ENCODE data around the gene SUN2.

SUN2 gene

DNA sequence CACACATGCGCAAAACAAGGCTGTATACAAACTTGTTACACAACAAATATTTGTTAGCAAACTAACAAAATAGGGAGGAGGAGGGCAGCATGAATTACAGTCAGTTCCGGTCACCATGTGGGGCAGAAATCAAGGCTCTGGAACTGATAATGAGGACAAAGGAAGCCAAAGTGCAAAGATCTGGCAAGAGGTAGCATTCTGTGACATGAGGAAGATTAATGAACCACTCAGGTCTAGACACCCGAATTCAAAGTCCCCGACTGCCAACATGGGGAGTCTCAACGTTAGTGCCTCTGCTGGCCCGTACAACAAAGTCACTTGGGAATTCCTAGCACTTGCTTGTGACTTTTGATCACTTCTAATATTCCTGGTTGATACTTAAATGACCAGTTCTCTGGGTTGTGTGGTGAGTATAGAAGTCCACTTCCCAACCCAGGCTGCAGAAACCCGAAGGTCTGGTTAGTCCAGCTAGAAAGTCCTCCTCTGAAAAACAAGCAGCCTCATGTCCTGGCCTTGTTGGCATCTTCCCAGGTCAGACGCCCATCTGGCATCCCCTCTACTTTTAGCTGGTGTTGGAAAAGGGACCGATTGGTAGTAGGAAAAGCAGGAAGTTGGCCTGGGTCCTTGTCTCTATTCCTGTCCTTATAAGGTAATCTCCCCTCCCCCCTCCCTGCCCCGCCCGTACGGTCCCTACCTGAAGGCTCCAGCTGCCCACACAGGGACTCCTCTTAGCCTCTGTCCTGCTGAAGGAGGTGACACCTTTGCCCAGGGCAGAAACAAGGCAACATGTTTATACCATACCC is 1.6 kb downstream of the SUN2 start:
- DNase-seq, result peak; percentile 79

DNA sequence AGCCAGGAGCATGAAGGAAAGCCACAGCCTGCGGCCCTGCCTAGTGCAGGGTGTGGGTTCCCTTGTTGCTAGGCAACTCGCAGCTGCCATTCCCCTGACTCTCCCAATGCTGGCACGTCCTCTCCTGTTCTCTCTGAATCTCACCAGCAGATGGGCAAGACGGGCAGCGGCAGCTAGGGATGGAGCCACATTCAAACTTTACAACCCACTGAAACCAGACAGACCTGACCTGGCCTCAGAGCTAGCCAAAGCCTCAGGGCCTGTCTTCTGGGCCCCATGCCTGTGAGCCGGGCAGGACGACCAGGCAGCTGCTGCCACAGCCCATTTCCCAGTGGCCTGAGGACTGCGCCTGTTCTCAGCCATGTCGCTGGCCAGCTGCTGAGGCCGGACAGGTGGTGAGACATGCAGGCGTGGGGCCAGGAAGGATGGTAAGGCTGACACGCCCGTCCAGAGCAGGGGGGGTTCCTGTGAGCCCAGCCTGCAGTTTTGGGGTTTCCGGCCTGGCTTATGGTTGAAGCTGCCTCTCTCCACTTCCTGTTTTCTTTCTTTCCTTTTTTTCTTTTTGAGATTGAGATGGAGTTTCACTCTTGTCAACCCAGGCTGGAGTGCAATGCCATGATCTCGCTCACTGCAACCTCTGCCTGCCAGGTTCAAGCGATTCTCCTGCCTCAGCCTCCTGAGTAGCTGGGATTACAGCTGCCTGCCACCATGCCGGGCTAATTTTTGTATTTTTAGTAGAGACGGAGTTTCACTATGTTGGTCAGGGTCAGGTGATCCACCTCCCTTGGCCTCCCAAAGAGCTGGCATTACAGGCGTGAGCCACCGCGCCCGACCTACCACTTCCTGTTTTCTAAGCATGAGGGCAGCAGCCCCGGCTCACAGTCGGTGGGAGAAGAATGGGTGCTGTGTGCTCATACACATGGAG is 4.1 kb downstream of the SUN2 start:
- no peak for DNase-seq

DNA sequence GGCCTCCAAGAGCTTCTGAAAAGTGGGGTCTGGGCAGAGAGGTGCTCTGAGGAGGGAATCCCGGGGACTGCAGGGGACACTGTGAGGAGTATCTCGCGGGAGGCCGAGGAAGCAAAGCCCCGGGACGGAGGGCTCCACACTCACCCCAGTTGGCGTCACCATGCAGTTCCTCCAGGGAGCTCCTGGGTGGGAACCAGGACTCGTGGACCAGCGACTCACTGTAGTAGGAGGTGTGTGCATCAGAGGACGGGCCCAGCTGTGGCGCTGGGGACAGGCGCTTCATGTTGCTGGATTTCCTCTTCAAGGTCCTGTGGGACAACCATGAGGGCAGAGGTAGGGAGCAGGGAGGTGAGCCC is 4.8 kb downstream of the SUN2 start:
- DNase-seq, result no peak

DNA sequence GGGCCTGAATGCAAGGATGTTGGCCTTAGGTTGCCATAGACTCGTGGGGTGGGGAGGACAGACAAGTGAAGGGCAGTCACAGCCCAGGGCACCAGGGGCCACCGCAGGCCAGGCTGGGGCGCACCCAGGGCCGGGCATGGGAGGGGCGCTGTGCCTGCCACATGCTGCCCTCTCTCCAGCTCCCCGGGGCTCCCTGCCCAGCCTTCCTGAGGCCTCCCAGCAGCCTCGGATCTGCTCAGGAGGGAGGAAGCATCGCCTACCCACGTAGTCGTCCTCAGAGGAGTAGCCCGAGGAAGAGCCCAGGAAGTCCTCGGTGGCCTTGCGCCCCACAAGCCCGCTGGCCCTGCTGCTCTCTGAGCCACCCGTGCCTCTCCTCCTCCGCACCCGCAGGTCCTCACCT is 5.2 kb downstream of the SUN2 start:
- DNase-seq, result no peak

DNA sequence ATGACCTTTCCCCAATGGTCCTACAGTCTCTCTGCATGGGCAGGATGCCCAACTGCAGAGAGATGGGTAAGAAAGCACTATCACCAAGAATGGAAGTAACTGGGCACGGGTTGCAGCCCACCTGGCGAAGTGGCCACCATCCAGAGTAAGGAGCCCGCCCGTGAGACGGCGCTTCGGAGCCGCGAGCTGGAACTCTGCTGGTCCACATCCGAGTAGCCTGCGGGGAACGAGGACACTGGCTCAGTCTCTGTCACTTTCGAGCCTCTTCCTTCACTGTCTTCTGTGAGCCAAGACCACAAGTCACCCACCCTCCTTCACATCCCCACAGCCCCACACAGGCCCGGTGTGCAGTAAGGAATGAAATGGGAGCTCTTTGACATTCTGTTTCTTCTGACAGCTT is 5.7 kb downstream of the SUN2 start:
- no peak for DNase-seq

DNA sequence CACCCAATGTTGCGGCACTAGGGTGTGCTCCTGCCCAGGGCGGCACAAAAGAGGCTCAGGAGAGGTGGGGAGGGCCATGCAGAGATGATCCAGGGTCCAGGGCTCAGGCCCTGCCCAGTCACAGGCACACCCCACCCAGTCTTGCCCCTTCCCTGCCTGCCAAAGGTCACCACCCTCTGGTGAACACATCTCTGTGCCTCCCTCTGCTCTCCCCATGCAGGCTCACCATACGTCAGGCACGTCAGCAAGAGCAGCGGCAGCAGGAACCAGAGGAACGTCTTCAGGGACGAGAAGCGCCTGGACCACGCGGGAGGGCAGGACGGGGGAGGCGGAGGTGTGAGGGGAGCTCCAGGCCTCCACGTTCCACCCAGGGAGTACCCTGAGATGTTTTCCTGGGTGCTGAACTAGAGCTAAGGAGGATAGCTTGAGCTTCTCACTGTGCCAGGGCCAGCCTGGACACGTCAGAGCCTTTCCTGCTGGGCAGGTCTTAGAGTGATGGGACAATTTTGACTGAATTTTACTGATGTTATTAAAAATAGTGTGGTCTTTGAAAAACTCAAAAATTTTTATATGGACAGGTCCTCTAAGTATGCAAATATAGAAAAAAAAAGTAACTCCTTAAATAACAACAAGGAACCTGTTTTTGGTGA is 7.2 kb downstream of the SUN2 start:
- no peak for DNase-seq

DNA sequence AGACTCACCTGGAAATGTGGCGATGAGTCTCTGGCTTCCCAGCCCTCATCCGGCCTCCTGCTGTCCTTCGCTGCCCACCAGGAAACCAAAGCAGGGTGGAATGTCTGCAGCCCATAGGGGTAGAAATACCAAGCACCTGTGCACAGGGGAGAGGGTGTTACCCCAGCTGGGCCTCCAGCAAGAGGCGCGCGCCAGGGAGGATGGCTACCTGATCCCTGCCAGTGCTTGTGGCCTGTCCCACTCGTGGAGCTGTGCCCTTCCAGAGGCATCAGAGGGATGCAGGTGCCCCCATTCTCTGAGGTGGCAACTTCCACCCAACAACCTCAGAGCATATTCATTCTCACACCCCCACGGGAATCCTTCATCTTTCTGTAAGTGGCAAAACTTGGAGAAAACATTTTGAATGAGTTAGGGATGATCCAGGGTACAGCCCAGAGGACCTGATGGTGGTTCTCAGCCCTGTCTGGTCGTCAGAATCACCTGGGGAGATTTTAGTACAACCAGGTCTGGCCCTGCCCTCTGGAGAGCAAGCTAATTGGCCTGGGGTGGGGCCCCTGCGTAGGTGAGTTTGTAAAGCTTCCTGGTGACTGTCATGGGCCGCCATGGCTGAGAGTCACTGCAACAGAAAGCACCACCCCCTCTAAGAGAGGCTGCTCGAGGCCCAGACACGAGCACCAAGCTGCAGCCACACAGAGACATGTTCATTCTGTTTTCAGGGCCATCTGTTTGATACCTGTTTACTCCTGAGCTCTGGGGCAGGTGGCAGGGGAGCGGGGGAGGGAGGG is 9.9 kb downstream of the SUN2 start:
- peak; percentile 86 for DNase-seq

DNA sequence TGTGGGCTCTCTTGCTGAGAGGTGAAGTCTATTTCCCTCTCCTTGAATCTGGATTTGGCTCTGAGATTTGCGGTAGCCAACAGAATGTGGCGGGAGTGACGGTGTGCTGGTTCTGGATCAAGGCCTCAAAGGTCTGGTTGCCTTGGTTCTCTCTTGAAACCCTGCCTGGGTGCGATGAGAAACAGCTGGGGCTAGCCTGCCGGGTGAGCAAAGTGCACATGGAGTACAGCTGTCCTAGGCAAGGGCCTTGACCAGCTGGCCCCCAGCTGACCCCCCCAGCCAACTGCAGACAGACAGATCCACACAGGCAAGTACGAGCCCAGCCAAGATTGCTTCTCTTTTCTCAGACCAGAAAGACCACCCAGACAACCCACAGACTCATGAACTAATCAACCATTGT is 10.8 kb downstream of the SUN2 start:
- DNase-seq, result no peak

DNA sequence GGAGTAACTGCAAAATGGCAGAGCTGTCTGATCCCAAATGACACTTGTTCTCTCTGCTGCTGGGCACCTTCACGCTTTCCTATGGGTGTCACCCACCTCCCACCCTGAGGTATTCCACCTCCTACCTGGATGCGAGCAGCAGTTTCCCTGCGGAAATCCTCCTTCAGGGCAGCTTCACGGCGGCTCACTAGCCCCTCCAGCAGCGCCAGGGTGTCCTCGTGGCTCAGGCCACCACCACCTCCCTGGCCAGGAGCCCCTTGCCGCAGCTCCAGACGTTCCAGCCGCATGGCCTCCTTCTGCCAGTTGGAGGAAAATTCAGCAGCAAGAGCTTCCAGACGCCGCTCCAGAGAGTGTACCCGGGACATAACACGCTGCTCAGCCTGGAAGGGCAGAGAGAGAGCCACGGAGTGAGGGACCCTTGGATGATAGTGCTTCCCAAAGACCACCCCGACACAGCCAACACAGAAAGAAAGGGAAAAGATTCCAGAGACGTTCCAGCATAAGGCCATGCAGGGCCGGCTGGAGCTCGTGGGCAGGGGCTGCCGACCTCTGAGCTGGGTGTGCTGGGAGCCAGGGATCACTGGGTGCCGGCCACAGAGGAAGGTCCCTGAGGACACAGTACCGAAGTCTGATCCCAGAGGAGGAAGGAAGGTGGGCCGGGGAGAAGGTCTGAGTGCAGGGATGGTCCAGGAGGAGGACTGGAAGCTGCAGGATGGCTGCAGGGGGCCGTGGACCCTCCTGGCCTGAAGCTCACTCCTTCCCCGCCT is 13.4 kb downstream of the SUN2 start:
- DNase-seq, result no peak

DNA sequence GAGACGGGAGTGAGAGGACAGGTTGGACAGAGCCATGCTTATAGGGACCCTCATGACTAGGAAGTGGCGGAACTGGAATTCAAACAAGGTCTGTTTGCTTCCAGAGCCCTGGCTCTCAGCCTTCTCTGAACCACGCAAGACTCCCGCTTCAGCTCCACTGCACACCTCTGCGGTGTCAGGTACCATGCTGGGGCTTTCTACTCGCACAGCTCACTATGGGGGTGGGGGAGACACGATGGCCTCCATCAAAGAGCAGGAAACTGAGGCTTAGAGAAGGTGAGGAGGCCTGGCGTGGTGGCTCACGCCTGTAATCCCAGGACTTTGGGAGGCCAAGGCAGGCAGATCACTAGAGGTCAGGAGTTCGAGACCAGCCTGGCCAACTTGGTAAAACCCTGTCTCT is 14.2 kb downstream of the SUN2 start:
- DNase-seq, result no peak

DNA sequence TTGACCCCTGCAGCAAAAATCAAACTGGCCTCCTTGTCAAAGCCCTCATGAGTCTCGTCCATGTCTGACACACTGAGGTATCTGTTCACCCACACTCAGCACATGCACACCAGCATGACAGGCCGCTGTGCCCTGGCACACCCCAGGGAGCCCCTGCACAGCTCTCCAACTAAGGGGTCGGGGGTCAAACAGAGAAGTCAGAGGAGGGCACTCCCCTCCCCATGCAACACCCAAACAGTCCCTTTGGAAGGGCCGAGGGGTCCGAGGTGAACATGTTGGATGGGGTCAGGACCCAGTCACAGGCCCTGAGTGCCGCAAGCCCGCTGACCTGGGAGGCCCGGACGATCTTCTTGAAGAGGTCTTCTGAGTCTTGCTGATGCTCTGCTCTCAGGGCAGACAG is 14.6 kb downstream of the SUN2 start:
- DNase-seq, result no peak

DNA sequence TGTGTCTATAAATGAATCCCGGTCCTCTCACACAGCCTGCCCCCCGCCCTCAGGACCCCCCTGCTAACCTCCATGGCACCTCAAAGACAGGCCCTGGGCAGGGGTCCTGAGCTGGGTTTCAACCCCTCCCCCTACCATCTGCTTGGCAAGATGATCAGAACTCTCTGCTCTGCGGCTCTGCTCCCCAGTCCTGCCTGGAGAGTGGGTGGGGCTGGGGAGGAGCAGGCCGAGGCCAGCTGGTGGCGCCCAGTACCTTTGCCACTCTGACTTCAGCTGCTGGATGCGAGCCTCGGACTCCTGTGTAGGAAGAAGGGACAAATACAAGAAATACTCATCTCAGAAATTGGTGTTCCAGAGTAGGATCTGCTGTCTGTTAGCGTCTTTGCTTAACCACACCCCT is 15.0 kb downstream of the SUN2 start:
- no peak for DNase-seq

DNA sequence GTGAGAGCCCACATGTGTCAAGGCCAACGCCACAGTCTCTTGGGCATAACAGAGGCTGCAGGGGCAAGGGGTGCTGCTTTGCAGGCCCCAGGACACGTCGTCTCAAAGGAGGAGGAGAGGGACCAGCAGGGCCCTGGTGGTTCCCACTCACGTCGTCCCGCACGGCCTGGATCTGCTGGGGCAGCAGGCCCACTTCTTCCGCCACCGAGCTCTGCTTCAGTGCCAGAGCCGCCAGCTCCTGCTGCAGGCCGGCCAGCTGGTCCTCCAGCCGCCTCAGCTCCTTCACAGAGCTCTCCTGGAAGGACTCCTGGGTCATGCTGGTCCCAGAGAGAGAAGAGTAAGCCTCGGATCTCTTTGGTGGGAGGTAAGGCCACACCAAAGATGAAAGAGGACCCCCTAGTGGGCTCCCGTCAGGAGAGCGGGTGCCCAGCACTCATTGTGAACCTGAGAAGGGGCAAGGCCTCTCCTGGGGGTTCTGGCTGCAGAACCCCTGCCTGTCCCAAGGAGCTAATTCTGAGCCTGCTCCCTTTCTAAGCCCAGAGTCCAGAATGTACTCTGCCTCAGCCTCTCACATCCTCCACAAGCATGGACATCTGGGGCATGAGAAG is 15.6 kb downstream of the SUN2 start:
- no peak for DNase-seq

DNA sequence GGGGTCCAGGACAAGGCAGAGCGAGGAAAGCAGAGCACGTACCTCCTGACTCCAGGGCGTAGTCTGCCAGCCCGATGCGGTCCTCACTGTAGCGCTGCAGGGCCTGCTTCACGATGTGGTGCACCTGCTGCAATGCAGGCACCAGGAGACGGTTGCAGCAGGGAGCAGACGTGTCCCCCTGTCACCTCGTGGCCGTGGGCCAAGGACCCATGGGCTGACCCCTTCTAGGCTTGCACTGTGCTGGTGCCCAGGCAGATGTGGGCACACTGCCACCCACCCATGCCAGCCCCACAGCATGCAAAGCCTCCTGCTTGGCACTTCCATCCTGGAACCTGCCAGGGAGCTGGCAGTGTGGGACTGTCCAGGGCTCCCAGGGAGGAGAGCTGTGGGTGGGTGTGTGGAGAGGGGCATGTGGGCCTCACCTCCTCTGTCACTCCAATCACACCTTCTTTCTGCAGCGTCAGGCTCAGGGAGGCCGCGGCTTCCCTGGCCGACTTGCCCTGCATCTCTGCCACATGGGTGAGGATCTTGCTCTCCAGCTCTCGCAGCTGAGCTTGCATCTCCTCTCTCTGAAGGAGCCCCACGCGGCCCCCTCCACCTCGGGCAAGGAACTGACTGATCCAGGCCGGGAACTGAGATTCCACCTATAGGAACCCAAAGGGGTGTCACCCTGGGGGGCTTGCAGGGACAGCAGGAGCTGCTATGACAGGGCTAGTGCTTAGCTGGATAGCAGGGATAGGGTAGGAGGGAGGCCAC is 16.3 kb downstream of the SUN2 start:
- no peak for DNase-seq

DNA sequence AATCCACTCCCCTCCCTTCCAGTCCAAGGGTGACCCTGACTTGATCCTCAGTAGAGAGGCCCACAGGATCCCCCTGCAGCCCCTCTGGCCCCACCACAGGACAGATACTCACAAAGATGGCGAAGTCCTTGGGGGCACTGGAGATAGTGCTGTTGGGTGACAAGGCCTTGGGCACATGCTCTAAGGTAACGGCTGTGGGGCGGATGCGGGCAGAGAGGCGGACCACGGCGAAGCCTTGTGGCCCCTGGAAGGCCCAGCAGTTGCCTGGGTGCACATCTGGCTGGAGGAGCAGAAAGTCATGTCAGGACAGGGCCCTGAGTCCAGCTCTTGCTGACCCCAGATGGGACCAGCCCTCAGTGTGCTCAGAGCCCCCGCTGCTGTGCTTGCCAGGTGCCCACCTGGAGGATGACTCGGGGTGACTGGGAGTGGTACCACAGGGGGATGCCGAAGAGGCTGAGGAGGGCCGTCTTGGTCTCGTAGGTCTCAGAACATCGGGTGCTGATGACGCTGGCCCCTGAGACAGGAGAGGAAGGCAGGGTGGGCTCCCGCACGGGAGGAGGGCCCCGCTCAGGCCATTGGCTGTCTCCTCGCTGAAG is 17.2 kb downstream of the SUN2 start:
- no peak for DNase-seq

DNA sequence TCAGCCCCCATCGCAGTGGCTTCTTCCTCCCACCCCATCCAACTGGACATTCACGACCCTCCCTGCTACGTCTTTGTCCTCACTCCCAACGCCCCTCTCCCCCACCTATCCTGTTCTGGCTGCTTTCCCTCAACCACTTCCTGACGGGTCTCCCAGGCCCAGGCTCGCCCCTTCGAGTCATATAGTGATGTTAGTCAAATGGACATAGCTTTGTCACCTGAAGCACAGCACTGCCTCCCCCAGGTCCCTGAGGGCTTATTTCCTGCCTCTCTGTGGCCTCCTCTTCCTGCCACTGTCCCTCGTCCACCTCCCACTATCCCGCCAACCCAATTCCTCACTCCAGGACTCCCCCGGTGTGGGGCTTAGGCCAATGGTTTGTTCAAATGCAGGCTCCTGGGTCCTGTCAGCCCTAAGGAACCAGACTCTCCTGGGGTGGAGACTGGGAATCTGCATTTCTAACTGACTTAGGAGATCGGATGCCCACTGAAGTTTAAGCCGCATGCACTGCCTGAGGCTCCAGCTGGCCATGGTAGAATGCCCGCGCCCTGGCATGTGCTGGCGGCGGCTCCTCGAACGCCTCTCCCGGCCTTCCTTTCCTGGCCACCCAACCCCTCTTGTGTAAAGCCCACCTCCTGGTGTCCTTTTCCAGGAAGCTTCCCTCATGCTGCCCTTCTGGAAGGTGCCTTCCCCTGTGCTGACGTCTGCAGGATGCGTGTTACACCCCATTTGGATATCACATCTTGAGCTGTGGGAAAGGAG is 18.3 kb downstream of the SUN2 start:
- DNase-seq, result no peak

DNA sequence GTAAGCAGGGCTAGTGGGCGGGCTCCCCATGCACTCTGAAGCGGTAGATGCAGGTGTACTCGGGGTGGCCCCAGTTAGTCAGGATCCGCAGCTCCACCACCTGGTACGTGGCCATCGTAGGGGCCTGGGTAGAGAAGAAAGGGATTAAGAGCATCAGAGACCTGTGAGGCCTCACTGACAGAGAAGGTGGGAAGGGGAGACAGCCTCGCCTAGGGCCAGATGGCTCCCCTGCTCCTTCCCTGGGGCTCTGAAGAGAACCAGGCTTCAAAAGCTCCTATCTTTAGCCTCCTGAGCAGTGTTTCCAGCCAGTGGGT is 19.6 kb downstream of the SUN2 start:
- no peak for DNase-seq

DNA sequence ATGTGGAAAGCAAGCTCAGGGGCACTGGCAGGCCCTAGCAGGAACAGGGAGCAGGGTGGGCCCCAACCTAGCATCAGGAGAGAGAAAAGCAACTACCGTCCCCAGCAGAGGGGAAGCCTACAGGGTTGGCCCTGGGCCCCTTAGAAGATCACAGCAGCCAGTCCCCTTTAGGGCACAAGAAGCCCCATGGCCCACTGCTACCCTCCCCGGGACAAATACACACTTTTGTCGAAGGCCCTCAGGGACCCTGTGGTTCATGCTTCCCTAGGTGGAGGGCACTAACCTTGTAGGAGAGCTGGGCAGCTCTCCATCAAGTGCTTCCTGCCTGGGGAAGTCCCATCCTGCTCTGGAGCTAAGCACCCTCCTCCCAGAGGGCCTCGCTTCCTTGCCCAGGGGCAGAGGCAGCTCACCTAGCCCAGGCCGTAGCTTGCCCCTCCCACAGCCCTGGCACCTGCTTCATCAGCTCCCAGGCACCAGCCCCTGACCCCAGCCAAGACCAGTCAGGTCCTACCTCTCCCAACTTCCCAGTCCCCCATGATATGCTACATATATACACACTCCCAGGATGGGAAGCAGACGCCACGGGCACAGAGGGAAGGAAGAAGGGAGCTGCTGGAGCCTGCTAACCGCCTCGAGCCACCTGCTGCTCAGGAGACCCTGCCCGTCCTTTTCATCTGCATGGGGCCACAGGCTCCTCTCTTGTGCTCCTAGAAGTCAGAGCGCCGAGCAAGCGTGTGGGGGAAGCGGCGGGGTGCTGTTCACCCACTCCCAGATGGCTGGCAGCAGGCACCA is 20.1 kb downstream of the SUN2 start:
- no peak for DNase-seq

DNA sequence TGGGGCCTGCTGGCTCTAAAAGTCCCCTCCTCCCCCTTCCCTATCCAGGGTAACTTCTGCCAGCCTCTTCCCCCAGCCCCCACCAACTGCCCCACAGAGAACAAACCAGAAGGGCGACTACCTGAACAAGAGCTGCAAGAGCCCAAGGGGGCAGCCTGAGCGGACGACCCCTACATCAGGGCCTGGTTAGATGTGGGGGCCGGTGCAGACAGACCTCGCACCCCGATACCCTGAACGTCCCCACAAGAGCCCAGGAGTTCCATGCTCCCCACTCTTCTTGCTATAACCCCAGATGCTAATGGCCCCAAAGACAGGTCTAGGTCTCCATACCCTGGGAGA is 20.7 kb downstream of the SUN2 start:
- DNase-seq, result no peak
